ENCODE results near the gene PRDX5.

PRDX5 gene

DNA sequence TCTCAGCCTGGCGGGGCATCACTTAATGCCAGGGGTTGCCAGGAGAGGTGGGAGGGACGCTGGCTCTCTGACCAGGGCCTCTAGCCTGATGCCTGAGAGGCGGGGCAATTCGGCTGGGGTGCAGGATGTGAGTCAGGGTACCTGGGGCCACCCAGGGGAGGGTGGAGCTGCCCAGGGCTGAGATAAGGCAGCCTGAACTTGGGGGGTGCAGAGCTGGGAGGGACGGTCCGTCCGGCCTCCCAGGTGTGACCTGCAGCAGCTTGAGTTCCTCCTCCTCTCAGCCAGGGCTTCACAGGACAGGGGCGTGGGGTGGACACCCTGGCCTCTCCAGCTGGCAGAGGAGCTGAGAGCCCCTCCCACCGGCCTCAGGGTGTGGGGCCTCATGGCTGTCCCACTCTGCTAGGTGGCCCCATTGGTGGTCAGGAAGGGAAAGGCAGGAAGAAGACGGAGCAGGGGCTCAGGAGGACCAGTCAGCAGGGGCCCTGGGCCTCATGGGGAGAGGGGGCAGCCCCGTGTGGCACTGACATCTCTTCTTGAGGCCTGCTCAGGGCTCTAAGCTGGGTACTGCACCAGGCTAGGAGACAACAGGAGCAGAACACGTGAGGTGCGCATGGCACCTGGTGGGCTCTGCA is 40.1 kb downstream of the PRDX5 start:
- no peak for TF ChIP-seq ZBTB7A (IDR thresholded peaks at IDR 0.05; ENCODE audit: low read depth)
- no peak for TF ChIP-seq CREB1 (IDR thresholded peaks at IDR 0.05; ENCODE audit: low read depth)
- TF ChIP-seq TEAD4 (IDR thresholded peaks at IDR 0.05): no peak
- TF ChIP-seq NFIC (IDR thresholded peaks at IDR 0.05): no peak
- TF ChIP-seq MAX (IDR thresholded peaks at IDR 0.05): no peak
- no peak for TF ChIP-seq YY1 (IDR thresholded peaks at IDR 0.05; ENCODE audit: low read depth)
- TF ChIP-seq FOXM1 (IDR thresholded peaks at IDR 0.05; ENCODE audit: borderline replicate concordance, low read depth): no peak
- no peak for TF ChIP-seq TAF1 (IDR thresholded peaks at IDR 0.05; ENCODE audit: low read depth)
- no peak for TF ChIP-seq CEBPB (IDR thresholded peaks at IDR 0.05)
- TF ChIP-seq, protein P1, sequence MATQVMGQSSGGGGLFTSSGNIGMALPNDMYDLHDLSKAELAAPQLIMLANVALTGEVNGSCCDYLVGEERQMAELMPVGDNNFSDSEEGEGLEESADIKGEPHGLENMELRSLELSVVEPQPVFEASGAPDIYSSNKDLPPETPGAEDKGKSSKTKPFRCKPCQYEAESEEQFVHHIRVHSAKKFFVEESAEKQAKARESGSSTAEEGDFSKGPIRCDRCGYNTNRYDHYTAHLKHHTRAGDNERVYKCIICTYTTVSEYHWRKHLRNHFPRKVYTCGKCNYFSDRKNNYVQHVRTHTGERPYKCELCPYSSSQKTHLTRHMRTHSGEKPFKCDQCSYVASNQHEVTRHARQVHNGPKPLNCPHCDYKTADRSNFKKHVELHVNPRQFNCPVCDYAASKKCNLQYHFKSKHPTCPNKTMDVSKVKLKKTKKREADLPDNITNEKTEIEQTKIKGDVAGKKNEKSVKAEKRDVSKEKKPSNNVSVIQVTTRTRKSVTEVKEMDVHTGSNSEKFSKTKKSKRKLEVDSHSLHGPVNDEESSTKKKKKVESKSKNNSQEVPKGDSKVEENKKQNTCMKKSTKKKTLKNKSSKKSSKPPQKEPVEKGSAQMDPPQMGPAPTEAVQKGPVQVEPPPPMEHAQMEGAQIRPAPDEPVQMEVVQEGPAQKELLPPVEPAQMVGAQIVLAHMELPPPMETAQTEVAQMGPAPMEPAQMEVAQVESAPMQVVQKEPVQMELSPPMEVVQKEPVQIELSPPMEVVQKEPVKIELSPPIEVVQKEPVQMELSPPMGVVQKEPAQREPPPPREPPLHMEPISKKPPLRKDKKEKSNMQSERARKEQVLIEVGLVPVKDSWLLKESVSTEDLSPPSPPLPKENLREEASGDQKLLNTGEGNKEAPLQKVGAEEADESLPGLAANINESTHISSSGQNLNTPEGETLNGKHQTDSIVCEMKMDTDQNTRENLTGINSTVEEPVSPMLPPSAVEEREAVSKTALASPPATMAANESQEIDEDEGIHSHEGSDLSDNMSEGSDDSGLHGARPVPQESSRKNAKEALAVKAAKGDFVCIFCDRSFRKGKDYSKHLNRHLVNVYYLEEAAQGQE (IDR thresholded peaks at IDR 0.05; ENCODE audit: low read depth): no peak
- TF ChIP-seq EGR1 (IDR thresholded peaks at IDR 0.05): no peak; the same call in 1 of the 2 replicates
- no peak for TF ChIP-seq USF1 (IDR thresholded peaks at IDR 0.05)

DNA sequence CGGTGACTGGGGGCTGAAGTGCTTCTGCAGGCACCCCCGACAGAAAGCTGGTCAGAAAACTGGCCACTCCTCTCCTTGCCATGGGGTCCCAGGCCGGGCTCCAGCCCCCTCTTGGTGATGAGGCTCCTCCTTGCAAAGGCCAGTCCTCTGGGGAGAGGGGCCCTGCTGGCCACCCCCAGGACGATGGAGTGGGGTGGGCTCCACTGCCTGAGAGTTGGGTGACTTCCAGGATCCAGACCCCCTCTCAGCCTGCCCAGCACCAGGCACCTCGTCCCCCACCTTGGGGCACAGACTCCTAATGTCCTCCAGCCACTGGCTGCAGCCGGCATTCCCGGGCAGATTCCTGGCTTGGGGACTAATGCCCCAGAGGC is 40.6 kb downstream of the PRDX5 start:
- no peak for TF ChIP-seq CEBPB (IDR thresholded peaks at IDR 0.05)
- no peak for TF ChIP-seq MAX (IDR thresholded peaks at IDR 0.05)
- no peak for TF ChIP-seq CREB1 (IDR thresholded peaks at IDR 0.05; ENCODE audit: low read depth)
- TF ChIP-seq TAF1 (IDR thresholded peaks at IDR 0.05; ENCODE audit: low read depth): no peak
- no peak for TF ChIP-seq TEAD4 (IDR thresholded peaks at IDR 0.05)
- TF ChIP-seq, protein P1 (IDR thresholded peaks at IDR 0.05; ENCODE audit: low read depth): no peak
- TF ChIP-seq USF1 (IDR thresholded peaks at IDR 0.05): no peak
- TF ChIP-seq NFIC (IDR thresholded peaks at IDR 0.05): no peak
- TF ChIP-seq FOXM1 (IDR thresholded peaks at IDR 0.05; ENCODE audit: borderline replicate concordance, low read depth): no peak
- no peak for TF ChIP-seq EGR1 (IDR thresholded peaks at IDR 0.05)
- no peak; the same call in 1 of the 2 replicates for TF ChIP-seq ZBTB7A (IDR thresholded peaks at IDR 0.05; ENCODE audit: low read depth)
- TF ChIP-seq TCF12 (IDR thresholded peaks at IDR 0.05; ENCODE audit: low read depth): no peak
- TF ChIP-seq EP300 (IDR thresholded peaks at IDR 0.05; ENCODE audit: borderline replicate concordance): no peak
- TF ChIP-seq YY1 (IDR thresholded peaks at IDR 0.05; ENCODE audit: low read depth): no peak
- no peak for TF ChIP-seq RAD21 (IDR thresholded peaks at IDR 0.05; ENCODE audit: low read depth)

DNA sequence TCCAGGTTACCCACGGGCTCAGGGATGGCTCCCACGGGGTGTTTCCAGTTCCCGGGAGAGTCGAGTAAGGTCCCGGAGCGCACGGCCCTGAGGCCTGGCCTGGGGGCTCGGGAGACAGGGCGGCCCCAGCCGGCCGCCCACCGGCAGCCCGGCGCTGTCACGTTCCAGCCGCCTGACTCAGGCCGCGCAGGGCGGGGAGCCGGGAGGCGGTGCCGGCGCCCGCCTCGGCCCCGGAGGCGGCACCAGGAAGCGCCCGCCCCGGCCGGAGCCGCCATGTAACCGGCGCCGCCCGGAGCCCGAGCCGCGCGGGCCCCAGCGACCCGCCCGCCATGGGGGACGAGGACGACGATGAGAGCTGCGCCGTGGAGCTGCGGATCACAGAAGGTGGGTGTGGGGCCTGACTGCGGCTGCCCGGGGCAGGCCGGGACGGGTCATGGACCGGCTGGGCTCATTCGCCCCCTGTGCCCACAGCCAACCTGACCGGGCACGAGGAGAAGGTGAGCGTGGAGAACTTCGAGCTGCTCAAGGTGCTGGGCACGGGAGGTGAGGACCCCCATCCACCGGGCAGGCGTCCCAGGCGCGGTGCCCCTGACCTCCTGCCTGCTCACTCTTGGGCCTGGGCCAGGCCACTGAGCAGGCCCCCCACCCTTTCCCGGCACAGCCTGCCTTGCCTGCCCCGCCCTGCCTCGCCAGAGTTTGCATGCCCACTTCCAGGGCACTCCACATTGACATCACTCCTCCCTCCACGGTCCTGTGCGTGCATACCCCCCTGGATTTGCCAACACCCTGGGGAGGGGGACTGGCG is 41.2 kb downstream of the PRDX5 start, which contains the start of gene RPS6KA4:
Gene RPS6KA4, plus strand, starts transcription at position 256 of the 805 bp plus-strand sequence. Its CDS starts 74 bp downstream, at position 330.
- TF ChIP-seq CEBPB (IDR thresholded peaks at IDR 0.05) (no peak), TCF12 (IDR thresholded peaks at IDR 0.05; ENCODE audit: low read depth) (peak; percentile 59; the same call in 1 of the 2 replicates), MAX (IDR thresholded peaks at IDR 0.05) (peak; percentile 89), TAF1 (IDR thresholded peaks at IDR 0.05; ENCODE audit: low read depth) (peak; percentile 36; the same call in 1 of the 2 replicates), EGR1 (IDR thresholded peaks at IDR 0.05) (0 out of 2 replicates have a peak, but pooled peaks have one; percentile 18), RAD21 (IDR thresholded peaks at IDR 0.05; ENCODE audit: low read depth) (no peak), YY1 (IDR thresholded peaks at IDR 0.05; ENCODE audit: low read depth) (peak; percentile 81), FOXM1 (IDR thresholded peaks at IDR 0.05; ENCODE audit: borderline replicate concordance, low read depth) (no peak), EP300 (IDR thresholded peaks at IDR 0.05; ENCODE audit: borderline replicate concordance) (no peak), ZBTB7A (IDR thresholded peaks at IDR 0.05; ENCODE audit: low read depth) (peak; percentile 68)
- TF ChIP-seq, protein P1 (IDR thresholded peaks at IDR 0.05; ENCODE audit: low read depth): no peak
